GM18909 (cell line): ENCODE results near the gene RGPD8.
A peak's percentile ranks its signal among the peaks of the same experiment; 100 is the strongest.
"Not testable (repeated sequence)": the region's sequence is repeated elsewhere in the genome, so short reads cannot be mapped to it uniquely, and the experiment has no call there.

Source experiments
- ATAC-seq: cut with Tn5 transposase; IDR thresholded peaks from one replicate; pipeline ENCODE4 v1.9.1; 2021; ENCODE audit warnings: mild to moderate bottlenecking; ENCODE audit not compliant: unreplicated experiment, poor library complexity

Gene RGPD8

DNA sequence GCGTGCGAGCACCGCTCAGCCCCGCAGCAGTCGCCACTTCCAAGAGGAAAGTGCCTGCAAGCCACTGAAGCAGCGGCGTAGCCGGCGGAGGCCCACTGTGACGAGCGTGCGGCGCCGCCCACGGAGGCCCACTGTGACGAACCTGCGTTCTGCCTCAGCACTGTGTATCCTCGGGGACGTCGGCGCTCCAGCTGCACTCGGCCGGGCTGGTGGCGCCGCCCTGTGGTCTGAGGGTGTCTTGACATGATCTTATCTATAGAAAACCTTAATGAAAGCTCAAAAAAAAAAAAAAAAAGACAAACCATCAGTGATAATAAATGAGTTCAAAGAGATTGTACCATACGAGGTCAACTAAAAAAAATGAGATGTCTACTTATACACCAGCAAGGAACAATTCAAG is at the start of gene RGPD8:
RGPD8 (minus strand) TSS at position 166 of the 400 bp plus-strand sequence. CDS start 192 bp downstream, outside the sequence.
- peak; percentile 98 for ATAC-seq

DNA sequence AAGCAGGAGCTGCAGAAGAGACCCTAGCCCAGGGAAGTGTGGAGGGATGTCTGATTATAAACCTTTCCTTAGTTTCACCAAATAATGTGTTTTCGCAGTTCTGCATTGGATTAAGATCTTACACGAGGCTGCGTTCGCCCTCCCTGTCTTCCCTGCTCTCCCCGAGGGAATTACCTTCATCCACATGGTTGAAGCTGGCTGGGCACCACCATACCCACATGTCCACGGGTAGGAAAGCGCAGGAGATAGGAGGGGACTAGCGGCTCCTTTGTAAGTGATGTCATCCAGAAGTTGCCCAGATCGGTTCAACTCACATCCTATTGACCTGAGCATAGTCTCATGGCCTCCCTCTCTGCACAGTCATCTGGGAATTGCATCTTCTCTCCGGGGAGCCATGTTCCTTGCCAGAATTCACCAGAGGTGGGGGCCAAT is 49.6 kb upstream of the RGPD8 start:
- no peak for ATAC-seq

DNA sequence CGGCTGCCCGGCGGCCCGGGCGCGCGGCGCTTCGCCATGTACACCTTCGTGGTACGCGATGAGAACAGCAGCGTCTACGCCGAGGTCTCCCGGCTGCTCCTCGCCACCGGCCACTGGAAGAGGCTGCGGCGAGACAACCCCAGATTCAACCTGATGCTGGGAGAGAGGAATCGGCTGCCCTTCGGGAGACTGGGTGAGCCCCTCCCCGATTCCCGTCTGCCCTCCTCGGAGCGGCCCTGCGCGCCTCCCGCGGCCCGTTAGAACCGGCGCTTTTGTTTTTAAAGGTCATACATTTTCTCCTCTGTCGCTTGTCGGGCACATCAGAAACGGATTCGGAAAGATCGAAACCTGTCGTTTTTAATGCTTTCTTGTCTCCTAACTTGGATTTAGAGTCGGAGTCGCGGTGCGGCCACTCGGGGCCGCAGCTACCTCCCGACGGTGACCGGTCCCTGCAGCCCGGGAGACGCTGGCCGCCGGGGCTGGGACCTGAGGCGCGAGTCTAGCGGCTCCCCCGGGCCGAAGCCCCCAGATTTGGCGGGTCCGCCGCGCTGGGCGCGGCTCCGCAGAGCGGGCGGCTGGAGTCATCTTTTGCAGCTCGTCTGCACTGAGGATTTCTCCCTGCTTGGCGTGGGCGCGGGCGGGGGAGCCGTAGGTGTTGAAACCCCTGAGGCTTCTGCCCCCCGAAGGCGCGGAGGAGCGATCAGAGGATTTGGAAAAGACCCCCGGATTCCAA is 49.0 kb upstream of the RGPD8 start:
- ATAC-seq = no peak

DNA sequence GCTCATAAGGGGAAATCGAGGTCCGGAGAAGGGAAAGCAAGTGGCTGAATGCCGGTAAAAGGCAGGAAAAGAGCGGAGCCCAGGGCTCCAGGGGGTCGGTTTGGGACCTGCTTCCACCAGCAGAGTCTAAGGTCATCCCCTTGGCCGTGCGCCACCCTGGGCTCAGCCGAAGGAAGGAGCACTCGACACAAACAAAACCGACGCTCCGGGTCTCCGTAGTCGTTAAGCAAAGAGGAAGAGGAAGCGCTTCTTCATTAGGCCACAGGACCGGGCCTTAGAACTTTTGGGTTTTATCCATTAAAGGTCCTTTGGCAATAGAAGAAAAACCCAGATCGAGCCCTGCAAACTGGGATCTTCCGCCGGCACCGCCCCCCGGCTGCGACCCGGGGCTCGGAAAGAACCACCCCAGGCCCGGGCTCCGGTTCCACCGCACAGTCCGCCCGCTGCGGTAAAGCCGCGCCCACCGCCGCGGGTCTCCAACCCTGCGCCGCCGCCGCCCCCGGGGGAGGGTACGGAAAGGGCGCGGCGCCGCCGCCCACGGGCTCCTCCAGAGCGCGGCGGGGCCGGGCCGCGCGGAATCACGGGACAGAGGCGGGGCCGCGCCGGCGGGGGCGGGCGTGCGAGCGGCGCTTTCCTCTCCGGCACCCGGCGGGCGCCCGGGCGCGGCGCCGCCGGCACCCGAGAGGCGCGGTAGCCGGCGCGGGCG is 48.2 kb upstream of the RGPD8 start, which contains the start of gene TTL:
TTL (plus strand) TSS at position 629 of the 706 bp plus-strand sequence. CDS start 189 bp downstream, outside the sequence.
- ATAC-seq = peak; percentile 74

DNA sequence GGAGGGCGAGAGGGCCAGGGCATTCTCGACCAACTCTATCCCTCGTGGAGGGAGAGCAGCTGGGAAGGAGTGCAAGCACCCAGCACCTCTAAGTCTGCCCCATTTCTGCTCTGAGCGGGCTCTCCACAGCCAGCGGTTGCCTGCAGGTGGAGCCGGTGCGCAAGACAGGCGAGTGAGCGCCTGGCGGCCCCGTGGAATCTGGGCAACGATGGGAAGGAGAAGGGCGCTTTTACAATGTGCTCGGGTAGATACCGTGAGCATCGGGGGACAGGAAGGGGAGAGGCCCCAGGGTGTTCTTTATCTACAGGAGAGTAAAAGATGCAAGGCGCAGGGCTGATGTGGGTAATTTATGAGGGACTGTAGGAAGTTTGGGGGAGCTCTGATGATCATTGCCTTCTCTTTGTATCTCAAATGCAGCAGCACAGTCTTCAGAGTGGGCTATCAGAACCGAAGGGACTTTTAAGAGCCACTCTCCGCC is 47.6 kb upstream of the RGPD8 start:
- peak; percentile 68 for ATAC-seq

DNA sequence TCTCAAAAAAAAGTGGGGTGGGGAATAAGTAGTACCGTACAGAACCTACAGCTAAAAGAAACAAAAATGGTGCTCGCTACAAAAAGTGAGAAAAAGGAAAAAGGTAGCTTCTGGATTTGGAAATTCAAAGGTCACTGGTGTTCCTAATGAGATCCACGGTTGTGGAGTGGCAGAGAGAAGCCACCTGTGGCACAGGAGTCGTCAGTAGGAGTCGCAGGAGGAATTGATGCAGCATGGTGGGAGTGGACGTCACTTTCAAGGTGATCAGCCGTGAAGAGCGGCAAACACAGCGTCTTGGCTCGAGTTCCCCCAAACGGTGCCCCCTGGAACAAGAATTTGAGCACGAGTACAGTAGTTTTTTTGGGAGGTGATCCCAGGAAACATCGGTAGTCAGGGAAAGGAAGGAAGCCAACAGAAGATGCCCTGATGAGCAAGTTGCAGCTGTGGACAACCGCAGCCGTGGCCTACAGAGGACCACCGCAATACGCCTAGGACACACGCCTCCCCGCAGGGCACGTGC is 47.1 kb upstream of the RGPD8 start:
- ATAC-seq = no peak

GRCh38 chr2:112476434-112476833 is 43.0 kb upstream of the RGPD8 start:
- ATAC-seq = no peak

DNA sequence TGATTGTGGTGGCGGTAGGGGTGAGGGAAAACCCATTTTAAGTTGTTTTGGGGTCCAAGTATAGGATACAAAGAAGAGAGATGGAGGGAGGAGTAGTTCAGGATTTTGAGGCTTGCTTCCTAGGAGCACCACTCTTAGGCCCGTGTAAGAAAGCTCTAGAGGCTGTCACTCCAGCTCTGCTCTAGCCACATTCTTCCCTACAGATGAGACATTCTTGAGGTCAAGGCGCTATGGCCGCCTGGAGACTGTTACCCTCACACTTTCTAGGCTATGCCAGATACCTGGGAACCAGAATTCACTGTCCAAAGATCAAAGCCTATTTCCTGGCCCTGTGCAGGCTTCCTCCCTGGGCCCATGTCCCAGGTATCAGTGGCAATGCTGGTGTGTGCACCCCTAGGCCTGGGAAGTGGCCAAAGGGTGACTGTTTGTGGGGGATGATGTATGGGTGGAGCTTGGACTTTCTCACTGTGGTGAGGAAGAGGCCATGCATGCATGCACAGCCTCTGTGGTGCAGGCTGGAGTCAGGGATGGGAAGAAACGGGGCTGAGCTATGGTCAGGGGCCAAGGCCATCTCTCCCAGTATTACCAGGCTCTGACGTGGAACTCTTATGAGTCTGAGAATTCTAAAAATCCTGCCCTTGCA is 41.5 kb upstream of the RGPD8 start:
- no peak for ATAC-seq

- no peak for ATAC-seq
These were observed 39.3 kb upstream of the RGPD8 start for GRCh38 chr2:112472547-112473263.

DNA sequence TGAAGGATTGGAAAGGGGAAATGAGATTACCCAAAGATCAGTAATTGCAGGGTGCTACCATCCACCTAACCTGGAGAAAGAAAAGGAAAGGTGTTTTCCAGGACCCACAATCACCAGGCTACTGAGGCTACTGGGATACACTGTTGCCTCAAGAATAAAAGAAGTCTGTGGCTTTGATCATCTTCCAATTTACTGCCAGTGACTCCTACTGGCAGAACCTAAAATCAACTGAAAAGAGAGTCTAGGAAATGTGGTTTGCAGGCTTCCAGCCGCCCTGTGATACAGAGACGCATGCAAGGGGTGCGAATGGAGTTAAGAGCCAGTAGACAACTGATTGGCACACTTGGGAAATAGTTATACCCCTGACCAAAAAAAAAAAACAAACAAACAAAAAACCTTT is 31.9 kb upstream of the RGPD8 start:
- ATAC-seq = no peak

DNA sequence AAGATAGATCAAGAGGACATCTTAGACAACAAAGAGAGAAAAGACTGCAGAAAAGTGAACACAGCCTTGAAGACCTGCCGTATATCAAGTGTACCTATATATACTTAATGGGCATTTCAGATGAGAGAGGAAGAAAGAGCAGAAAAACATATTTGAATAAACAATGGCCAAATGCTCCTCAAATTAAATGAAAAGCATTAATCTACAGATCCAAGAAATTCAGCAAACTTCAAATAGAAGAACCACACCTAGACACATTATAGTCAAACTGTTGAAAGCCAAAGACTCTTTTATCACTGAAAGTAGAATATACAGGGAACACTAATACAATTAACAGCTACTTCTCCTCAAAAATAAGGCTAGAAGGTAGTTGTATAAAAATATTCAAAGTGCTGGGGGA is 29.8 kb upstream of the RGPD8 start:
- no peak for ATAC-seq

GRCh38 chr2:112462178-112462577 is 28.7 kb upstream of the RGPD8 start:
- ATAC-seq = no peak

DNA sequence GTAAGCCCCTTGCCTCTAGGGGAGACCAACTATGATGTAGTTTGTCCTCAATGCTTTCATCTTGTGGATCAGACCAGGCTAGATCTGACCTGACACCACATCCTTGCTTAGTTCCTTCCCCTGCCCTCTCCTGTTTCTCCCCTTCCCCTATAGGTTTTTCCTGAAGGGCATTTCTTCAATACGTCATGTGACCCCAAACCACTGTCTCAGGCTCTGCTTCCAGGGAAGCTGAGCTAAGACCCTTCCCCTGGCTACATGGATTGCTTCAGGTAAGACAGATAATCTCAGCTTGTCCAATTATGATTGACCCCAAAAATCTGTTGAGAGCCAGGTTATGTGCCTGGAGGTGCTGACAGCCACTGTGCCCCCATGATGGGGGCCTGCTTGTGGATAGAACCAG is 25.9 kb upstream of the RGPD8 start:
- no peak for ATAC-seq

- no peak for ATAC-seq
These were observed 21.1 kb upstream of the RGPD8 start for GRCh38 chr2:112454586-112454985.

DNA sequence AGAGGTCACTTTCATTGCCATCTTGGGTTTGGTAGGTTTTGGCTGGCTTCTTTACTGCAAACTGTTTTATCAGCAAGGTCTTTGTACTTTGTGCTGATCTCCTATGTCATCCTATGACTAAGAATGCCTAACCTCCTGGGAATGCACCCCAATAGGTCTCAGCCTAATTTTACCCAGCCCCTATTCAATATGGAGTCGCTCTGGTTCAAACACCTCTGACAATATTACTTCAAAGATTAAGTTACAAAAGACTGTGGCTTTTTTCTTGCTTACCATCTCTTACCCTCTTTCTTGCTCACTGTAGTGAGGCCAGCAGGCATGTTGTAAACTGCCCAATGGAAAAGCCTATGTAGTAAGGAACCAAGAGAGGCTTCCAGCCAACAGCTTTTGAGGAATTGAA is 17.9 kb upstream of the RGPD8 start:
- no peak for ATAC-seq

- ATAC-seq = no peak
These were observed 16.4 kb upstream of the RGPD8 start for GRCh38 chr2:112449854-112450253.

- ATAC-seq = not testable (repeated sequence)
These were observed 10.8 kb upstream of the RGPD8 start for GRCh38 chr2:112444256-112444655.

- not testable (repeated sequence) for ATAC-seq
These were observed 5.3 kb upstream of the RGPD8 start for GRCh38 chr2:112438603-112439261.

DNA sequence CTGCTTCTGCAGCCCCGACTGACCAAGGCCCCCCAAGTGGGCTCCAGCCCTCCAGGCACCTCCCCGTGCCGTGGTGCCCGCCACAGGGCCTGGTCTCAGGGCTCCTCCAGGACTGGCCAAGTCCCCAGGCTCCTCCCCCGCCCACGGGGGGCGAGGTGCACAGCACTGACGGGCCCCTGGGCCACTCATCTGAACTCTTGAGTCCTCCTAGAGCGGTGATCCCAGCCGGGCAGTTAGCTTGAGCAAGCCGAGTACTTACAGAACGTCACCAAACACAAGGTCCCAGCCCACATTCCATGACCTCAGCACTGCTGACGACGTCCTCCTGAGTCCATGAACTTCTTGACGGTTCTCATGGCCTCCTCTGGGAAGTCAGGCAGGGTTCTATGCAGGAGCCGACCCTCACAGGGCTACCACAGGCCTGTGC is 4.0 kb upstream of the RGPD8 start:
- not testable (repeated sequence) for ATAC-seq

- not testable (repeated sequence) for ATAC-seq
These were observed 3.5 kb upstream of the RGPD8 start for GRCh38 chr2:112436993-112437392.
